GM12873 (cell line): ENCODE measurements around the gene PITPNM3.

Source experiments
- CTCF ChIP-seq: IDR thresholded peaks from 2 replicates; pipeline ENCODE4 v1.5.1; 2012; ENCODE audit warnings: low read depth, mild to moderate bottlenecking, moderate library complexity, low read length, control low read depth; ENCODE audit not compliant: insufficient read depth; ENCODE audit errors: missing control alignments

PITPNM3 gene

GRCh38 chr17:6474376-6474775 is 82.0 kb downstream of the PITPNM3 start:
- no peak for TF ChIP-seq CTCF

- peak; percentile 98 for TF ChIP-seq CTCF
Observed at GRCh38 chr17:6473128-6473767, 83.1 kb downstream of the PITPNM3 start.

GRCh38 chr17:6472517-6472916 is 83.8 kb downstream of the PITPNM3 start:
- no peak for TF ChIP-seq CTCF

GRCh38 chr17:6471531-6472465 is 84.6 kb downstream of the PITPNM3 start:
- no peak for TF ChIP-seq CTCF

- no peak for TF ChIP-seq CTCF
Observed at GRCh38 chr17:6470751-6471521, 85.4 kb downstream of the PITPNM3 start.

- no peak for TF ChIP-seq CTCF
Observed at GRCh38 chr17:6470146-6470718, 86.1 kb downstream of the PITPNM3 start.
